HL-60/S4 treated with retinoic acid at 250 ng/mL for 4 days and 3 days (cell line): ENCODE results near the gene ITGB1BP1.

Experiments used
- in situ Hi-C: fragments of 300-500 bp; cut with MboI; formaldehyde crosslinking; loops from 2 replicates; pipeline ENCODE4 v1.7.0; 2022; ENCODE audit warnings: low sequenced_read_pairs

Gene ITGB1BP1

GRCh38 chr2:9428965-9429577 is 5.7 kb upstream of the ITGB1BP1 start:
- in situ Hi-C loops, result no loop called here

- in situ Hi-C loops, result no loop called here
These were observed 1.3 kb upstream of the ITGB1BP1 start for GRCh38 chr2:9424447-9425164.

- in situ Hi-C loops, result no loop called here
These were observed 569 bp upstream of the ITGB1BP1 start for GRCh38 chr2:9423922-9424272.

- in situ Hi-C loops, result no loop called here
These were observed 818 bp downstream of the ITGB1BP1 start for GRCh38 chr2:9422321-9423099.

GRCh38 chr2:9420495-9420894 is 2.8 kb downstream of the ITGB1BP1 start:
- in situ Hi-C loops, result no loop called here

- in situ Hi-C loops, result no loop called here
These were observed 3.8 kb downstream of the ITGB1BP1 start for GRCh38 chr2:9419541-9419940.

GRCh38 chr2:9418746-9419145 is 4.6 kb downstream of the ITGB1BP1 start:
- in situ Hi-C loops, result no loop called here

- in situ Hi-C loops, result no loop called here
These were observed 5.6 kb downstream of the ITGB1BP1 start for GRCh38 chr2:9417725-9418124.

- in situ Hi-C loops, result no loop called here
These were observed 6.4 kb downstream of the ITGB1BP1 start for GRCh38 chr2:9416962-9417316.

GRCh38 chr2:9416267-9416961 is 6.9 kb downstream of the ITGB1BP1 start:
- in situ Hi-C loops, result no loop called here

- in situ Hi-C loops, result no loop called here
These were observed 7.7 kb downstream of the ITGB1BP1 start for GRCh38 chr2:9415516-9416169.

- in situ Hi-C loops, result no loop called here
These were observed 10.5 kb downstream of the ITGB1BP1 start for GRCh38 chr2:9412781-9413180.

- in situ Hi-C loops, result no loop called here
These were observed 13.2 kb downstream of the ITGB1BP1 start for GRCh38 chr2:9410108-9410507.

GRCh38 chr2:9408641-9409151 is 14.6 kb downstream of the ITGB1BP1 start:
- in situ Hi-C loops, result no loop called here

GRCh38 chr2:9407363-9407811 is 15.9 kb downstream of the ITGB1BP1 start:
- in situ Hi-C loops, result no loop called here

GRCh38 chr2:9406529-9407362 is 16.6 kb downstream of the ITGB1BP1 start:
- in situ Hi-C loops, result no loop called here

GRCh38 chr2:9405636-9406035 is 17.7 kb downstream of the ITGB1BP1 start:
- in situ Hi-C loops, result no loop called here

- in situ Hi-C loops, result no loop called here
These were observed 18.9 kb downstream of the ITGB1BP1 start for GRCh38 chr2:9404451-9404850.

GRCh38 chr2:9403924-9404323 is 19.4 kb downstream of the ITGB1BP1 start:
- in situ Hi-C loops, result no loop called here
